ENCODE data around the gene ELN.

ELN gene

DNA sequence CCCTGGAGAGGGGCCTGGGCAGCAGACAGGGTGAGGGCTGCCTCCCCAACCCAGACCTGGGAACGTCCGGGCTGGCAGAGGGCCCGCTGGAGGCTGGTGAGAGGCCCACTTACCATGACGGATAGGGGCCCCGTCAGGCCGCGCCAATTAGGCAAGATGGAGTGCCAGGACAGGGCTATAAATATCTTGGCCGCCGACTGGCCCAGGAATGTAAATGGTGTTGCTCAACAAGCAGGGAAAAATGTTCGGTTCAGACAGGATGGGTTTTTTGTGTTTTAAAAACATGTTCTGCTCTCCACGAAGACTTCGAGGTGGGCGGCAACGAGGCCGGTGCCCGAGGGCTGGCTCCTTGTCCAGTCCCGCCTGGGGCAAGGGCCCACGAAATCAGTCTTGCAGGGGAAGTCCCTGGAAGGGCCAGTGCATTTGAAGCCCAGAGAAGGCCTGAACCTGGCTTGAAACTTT, 35.8 kb upstream of the ELN start:
- POLR2A ChIA-PET, result no interaction called here
- CTCF ChIA-PET, result interaction anchor here (1.2 kb wide), 1 partner anchor 35 kb away, joined by 5 read pairs; no protein-coding TSS in a partner anchor
- TF ChIP-seq, protein P1, sequence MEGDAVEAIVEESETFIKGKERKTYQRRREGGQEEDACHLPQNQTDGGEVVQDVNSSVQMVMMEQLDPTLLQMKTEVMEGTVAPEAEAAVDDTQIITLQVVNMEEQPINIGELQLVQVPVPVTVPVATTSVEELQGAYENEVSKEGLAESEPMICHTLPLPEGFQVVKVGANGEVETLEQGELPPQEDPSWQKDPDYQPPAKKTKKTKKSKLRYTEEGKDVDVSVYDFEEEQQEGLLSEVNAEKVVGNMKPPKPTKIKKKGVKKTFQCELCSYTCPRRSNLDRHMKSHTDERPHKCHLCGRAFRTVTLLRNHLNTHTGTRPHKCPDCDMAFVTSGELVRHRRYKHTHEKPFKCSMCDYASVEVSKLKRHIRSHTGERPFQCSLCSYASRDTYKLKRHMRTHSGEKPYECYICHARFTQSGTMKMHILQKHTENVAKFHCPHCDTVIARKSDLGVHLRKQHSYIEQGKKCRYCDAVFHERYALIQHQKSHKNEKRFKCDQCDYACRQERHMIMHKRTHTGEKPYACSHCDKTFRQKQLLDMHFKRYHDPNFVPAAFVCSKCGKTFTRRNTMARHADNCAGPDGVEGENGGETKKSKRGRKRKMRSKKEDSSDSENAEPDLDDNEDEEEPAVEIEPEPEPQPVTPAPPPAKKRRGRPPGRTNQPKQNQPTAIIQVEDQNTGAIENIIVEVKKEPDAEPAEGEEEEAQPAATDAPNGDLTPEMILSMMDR (IDR thresholded peaks at IDR 0.05; ENCODE audit: control extremely low read depth, extremely low read depth, low read depth, missing control alignments), result no peak
- DNase-seq (ENCODE audit: extremely low spot score), result no peak

DNA sequence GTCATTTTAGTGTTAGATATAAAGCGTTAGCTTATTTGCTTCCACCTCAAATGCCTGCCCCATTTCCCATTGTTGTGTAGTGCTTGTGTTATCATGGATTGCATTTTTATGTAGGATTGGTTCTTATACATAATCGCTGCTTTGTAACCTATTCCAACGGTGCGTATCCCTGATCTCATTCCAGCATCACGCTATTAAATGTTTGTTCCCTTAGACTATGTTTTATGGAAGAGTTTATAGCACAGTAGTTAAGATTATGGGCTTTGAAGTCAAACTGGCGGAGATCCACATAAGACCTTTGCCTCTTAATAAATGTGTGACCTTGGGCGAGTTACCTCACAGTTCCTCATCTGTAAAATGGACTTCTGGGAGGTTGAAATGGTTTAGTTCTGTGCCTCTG, 34.0 kb upstream of the ELN start:
- TF ChIP-seq, protein P1 (IDR thresholded peaks at IDR 0.05; ENCODE audit: control extremely low read depth, extremely low read depth, low read depth, missing control alignments), result no peak
- DNase-seq (ENCODE audit: extremely low spot score), result no peak
- ChIA-PET CTCF (no interaction called here), POLR2A (no interaction called here)

DNA sequence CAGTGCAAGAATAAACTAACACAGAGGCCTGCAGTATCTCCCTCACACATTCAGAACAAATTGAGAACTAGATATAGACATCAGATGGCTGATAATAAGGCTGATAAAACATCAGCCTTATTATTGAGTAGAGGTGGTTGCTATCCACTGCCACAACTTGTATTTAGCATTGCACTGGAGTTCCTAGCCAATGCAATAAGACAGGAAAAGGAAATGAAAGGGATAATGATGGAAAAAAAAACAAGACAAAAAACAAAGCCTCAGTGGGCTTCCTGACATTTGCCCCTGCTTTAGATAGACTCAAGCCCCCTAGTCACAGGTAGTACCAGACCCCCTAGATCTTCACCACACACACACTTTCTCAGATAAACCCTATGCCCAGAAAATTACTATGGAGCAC, 33.2 kb upstream of the ELN start:
- DNase-seq (ENCODE audit: extremely low spot score), result no peak
- TF ChIP-seq, protein P1 (IDR thresholded peaks at IDR 0.05; ENCODE audit: control extremely low read depth, extremely low read depth, low read depth, missing control alignments), result no peak
- CTCF ChIA-PET, result no interaction called here
- POLR2A ChIA-PET, result no interaction called here

- no peak for DNase-seq (ENCODE audit: extremely low spot score)
- TF ChIP-seq, protein P1 (IDR thresholded peaks at IDR 0.05; ENCODE audit: control extremely low read depth, extremely low read depth, low read depth, missing control alignments), result no peak
- ChIA-PET POLR2A (no interaction called here), CTCF (interaction anchor here (1.5 kb wide), 1 partner anchor 16 kb away, joined by 4 read pairs; no protein-coding TSS in a partner anchor)
Measured at GRCh38 chr7:73995330-73995729, 32.6 kb upstream of the ELN start.

- DNase-seq (ENCODE audit: extremely low spot score), result no peak
- POLR2A ChIA-PET, result no interaction called here
- CTCF ChIA-PET, result interaction anchor here (0.7 to 1.5 kb wide), 2 partner anchors 17 to 31 kb away, joined by 4 read pairs; no protein-coding TSS in a partner anchor
- TF ChIP-seq, protein P1 (IDR thresholded peaks at IDR 0.05; ENCODE audit: control extremely low read depth, extremely low read depth, low read depth, missing control alignments), result no peak
Measured at GRCh38 chr7:73995821-73996511, 32.0 kb upstream of the ELN start.

DNA sequence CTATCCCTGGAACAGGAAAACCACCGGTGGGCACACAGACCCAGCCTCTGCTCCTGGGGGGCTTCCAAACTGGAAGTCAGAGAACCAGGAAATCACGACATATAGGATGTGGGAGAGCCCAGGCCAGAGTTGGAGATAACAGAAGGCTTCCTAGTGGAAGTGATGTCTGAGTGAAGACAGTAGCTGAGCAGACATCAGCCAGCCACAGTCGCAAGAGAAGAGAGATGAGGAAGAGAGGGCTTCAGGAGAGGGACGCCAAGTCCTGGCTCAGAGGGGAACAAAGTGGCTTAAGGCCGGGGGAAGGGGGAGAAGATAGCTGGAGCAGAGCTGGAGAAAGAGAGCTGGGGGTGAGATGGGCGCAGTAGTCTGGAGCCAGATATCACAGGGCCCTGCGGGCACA, 30.9 kb upstream of the ELN start:
- ChIA-PET POLR2A (no interaction called here), CTCF (interaction anchor here (1.1 kb wide), 1 partner anchor 29 kb away, joined by 7 read pairs; no protein-coding TSS in a partner anchor)
- TF ChIP-seq, protein P1 (IDR thresholded peaks at IDR 0.05; ENCODE audit: control extremely low read depth, extremely low read depth, low read depth, missing control alignments), result no peak
- DNase-seq (ENCODE audit: extremely low spot score), result no peak
